Immature natural killer cell (primary cell): Measurements from ENCODE around the gene INMT. TPM values are rescaled to one million over a fixed set of nuclear protein-coding genes. Genes with fewer than 3 reads are reported as not detected.

Source experiments
- DNase-seq, 3 donors: peaks; one replicate each; pipeline ENCODE4 v3.0.0; 2022; ENCODE audit warnings: mixed read lengths in 1 of 3
- H3K27ac Mint-ChIP-seq, 6 donors: one replicate each; pipeline ENCODE4 v1.8.0; 2020; ENCODE audit warnings: mixed read lengths in 6 of 6, mild to moderate bottlenecking in 5 of 6, inconsistent platforms in 4 of 6, moderate library complexity in 3 of 6
- H3K27me3 Mint-ChIP-seq, 3 donors: one replicate each; pipeline ENCODE4 v1.8.0; 2020 to 2021; ENCODE audit warnings: low read depth in 3 of 3, mild to moderate bottlenecking in 3 of 3, mixed read lengths in 3 of 3, moderate library complexity in 3 of 3, inconsistent platforms in 1 of 3
- H3K36me3 Mint-ChIP-seq, 3 donors: one replicate each; pipeline ENCODE4 v1.8.0; 2020; ENCODE audit warnings: mixed read lengths in 3 of 3, inconsistent platforms in 2 of 3, mild to moderate bottlenecking in 2 of 3
- H3K4me1 Mint-ChIP-seq, 2 donors: one replicate each; pipeline ENCODE4 v1.8.0; 2020; ENCODE audit warnings: inconsistent platforms in 2 of 2, mild to moderate bottlenecking in 2 of 2, mixed read lengths in 2 of 2, moderate library complexity in 1 of 2
- H3K4me3 Mint-ChIP-seq, 5 donors: one replicate each; pipeline ENCODE4 v1.8.0; 2020; ENCODE audit warnings: mild to moderate bottlenecking in 5 of 5, mixed read lengths in 5 of 5, inconsistent platforms in 3 of 5, moderate library complexity in 3 of 5
- H3K9me3 Mint-ChIP-seq, 6 donors: one replicate each; pipeline ENCODE4 v1.8.0; 2020; ENCODE audit warnings: mild to moderate bottlenecking in 6 of 6, mixed read lengths in 6 of 6, inconsistent platforms in 4 of 6, moderate library complexity in 3 of 6
- polyA plus RNA-seq, 3 donors: library from polyadenylated mRNA; unstranded; fragments of 300-500 nt; fragmentation: Illumina TruSeq; gene quantifications; one replicate each; pipeline ENCODE4 v1.2.3, GENCODE V29; 2021

Gene INMT
- not detected for polyA plus RNA-seq

DNA sequence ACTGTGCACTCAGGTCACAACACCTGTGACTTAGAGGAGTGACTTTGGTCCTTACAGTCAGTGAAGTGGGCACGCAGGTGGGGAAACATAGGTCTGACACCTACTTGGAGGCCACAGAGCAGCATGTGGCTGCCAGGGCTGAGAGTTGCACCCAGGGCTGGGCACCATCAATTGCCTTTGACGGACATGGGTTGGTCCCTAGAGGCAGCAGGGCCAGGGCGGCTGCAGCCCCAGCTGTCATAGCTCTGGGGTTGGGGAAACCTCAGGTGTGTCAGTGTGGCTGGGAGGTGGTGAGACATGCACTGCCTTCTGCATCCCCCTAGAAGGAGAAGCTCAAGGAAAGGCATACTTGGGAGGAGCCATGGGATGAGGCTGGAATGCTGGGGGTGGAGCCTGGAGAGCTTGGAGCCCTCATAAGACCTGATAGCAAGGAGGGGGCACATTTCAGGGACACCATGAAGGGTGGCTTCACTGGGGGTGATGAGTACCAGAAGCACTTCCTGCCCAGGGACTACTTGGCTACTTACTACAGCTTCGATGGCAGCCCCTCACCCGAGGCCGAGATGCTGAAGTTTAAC is at the start of gene INMT:
Gene INMT, plus strand, starts transcription at position 440 of the 578 bp plus-strand sequence. Its CDS starts 16 bp downstream, at position 456.
- Mint-ChIP-seq H3K27ac (no peak within 1 kb of the TSS), H3K4me3 (no peak within 1 kb of the TSS), H3K9me3 (no peaks in the 10 kb centered on the region), H3K4me1 (no peaks in the 10 kb centered on the region), H3K27me3 (peaks cover 2 to 6% (median 3%) of the 10 kb centered on the region in 3 donors), H3K36me3 (no peaks in the 10 kb centered on the region)
- no peak for DNase-seq

DNA sequence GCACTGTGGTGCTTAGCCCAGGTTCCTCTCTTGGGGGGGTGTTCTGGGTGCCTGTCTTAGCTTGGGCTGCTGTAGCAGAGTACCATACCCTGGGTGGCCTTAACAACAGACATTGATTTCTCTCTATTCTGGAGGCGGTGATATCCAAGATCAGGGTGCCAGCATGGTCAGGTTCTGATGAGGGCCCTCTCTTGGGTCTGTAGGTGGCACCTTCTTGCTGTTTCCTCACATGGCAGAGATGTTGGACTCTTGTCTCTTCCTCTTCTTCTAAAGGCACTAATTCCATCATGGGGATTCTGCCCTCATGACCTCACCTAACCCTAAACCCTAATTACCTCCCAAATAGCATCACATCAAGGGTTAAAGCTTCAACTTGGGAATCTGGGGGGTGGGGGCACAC is 49.7 kb upstream of the INMT start:
- no peak overlapping the region for H3K4me3 Mint-ChIP-seq
- H3K27me3 Mint-ChIP-seq = peaks cover 0 to 5% (median 5%) of the 10 kb centered on the region in 3 donors
- no peaks in the 10 kb centered on the region for H3K9me3 Mint-ChIP-seq
- H3K4me1 Mint-ChIP-seq = no peaks in the 10 kb centered on the region
- H3K36me3 Mint-ChIP-seq = no peaks in the 10 kb centered on the region
- H3K27ac Mint-ChIP-seq = no peak overlapping the region
- DNase-seq = peak in 2 of 3 donors; percentile 17 to 28

DNA sequence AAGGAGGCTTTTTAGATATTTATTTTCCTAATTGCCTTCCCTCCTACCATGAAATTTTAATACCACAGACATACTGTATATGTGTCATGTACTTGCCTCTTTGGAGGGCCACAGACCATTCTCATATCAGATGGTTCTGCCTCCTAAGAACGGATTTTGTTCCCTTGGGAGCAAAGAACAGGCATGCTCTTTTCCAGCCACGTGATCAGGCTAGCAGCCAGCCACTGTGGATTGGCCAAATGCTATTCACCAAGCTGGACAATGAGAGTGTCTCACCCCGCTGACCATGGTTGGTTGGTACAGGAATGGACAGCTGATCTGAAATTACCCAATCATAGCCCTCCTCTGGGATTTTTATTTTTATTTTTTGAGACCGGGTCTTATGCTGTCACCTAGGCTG is 48.2 kb upstream of the INMT start:
- Mint-ChIP-seq H3K27ac (no peak overlapping the region), H3K4me3 (no peak overlapping the region), H3K27me3 (peaks cover 0 to 5% (median 4%) of the 10 kb centered on the region in 3 donors), H3K4me1 (no peaks in the 10 kb centered on the region), H3K9me3 (no peaks in the 10 kb centered on the region), H3K36me3 (no peaks in the 10 kb centered on the region)
- no peak for DNase-seq

DNA sequence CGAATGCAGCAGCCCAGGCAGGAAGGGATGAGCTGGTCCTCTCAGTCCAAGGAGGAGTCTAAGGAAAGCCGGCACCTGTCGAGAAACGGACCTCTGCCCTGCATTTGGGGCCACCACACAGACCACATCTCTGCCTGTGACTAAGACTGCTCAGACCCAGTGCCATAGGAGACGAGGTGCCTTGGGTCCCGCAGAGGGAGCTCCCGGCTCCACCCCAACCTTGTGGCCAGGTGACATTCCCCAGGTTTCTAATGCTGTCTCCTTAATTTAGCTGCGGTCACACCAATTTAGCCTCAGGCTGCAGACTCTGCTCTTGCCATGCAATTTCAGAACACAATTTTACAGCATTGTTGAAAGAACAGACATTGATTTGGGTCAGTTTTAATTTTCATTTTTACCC is 46.9 kb upstream of the INMT start:
- Mint-ChIP-seq H3K9me3 (no peaks in the 10 kb centered on the region), H3K36me3 (no peaks in the 10 kb centered on the region), H3K4me1 (no peaks in the 10 kb centered on the region), H3K27ac (no peak overlapping the region), H3K4me3 (no peak overlapping the region), H3K27me3 (peaks cover 0 to 5% (median 4%) of the 10 kb centered on the region in 3 donors)
- no peak for DNase-seq

DNA sequence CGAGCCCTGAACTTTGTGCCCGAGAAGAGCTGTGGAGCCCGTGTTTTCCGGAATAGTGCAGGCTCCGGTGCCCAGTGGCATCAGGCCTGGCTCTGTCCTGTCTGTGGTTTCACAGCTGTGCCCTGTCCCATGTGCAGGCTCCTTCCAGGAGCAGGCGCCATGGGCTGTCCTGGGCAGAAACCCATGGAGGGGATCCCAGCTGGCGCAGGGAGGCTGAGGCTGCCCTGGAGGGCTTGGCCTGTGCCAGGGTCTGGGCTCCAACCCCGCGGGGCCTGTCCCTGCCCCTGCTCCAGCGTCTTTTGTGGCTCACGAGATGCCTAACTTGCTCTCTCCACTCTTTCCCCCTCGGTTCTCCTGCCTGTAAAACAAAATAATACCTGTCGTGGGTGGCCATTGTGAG is 46.3 kb upstream of the INMT start:
- Mint-ChIP-seq H3K4me1 (no peaks in the 10 kb centered on the region), H3K4me3 (no peak overlapping the region), H3K27ac (no peak overlapping the region), H3K36me3 (no peaks in the 10 kb centered on the region), H3K27me3 (peaks cover 0 to 5% (median 4%) of the 10 kb centered on the region in 3 donors), H3K9me3 (no peaks in the 10 kb centered on the region)
- no peak for DNase-seq

DNA sequence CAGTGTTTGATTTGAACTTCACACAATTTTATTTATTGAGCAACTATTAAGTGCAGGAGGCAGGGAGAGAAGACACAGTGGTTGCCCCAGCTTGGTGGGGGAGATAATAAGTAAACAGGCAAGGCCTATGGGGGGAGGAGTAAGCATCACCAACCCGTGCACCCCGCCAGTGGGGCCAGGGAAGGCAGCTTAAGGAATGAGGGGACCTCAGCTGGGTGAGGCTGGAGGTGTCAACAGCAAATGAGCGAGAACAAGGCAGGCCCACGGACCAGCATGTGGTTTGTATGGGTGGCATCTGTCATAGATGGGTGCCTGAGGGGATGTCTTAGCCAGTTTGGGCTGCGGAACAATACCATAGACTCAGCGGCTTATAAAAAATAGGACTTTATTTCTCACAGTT is 45.6 kb upstream of the INMT start:
- peaks cover 0 to 4% (median 4%) of the 10 kb centered on the region in 3 donors for H3K27me3 Mint-ChIP-seq
- H3K27ac Mint-ChIP-seq = peak overlapping the region in 1 of 6 donors; percentile 7

DNA sequence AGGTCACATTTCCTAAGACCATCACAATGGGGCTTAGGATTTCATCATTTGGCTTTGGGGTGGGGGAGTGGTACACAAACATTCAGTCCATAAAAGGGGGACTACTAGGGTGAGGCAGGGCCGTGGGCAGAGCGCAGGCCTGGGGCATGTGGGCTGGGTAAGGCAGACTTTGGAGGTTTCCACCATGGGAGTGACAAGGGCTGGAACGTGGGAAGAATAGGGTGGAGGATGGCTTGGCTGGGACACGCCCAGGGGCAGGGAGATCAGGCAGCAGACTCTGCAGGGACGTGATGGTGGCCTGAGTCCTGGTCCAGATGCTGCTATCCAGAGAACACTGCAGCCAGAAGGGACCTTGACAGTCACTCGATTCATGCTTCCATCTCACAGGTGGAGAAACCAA is 45.0 kb upstream of the INMT start:
- H3K27me3 Mint-ChIP-seq = peaks cover 0 to 4% (median 0%) of the 10 kb centered on the region in 3 donors
- DNase-seq = no peak
- no peaks in the 10 kb centered on the region for H3K9me3 Mint-ChIP-seq
- no peaks in the 10 kb centered on the region for H3K4me1 Mint-ChIP-seq
- no peak overlapping the region for H3K27ac Mint-ChIP-seq
- no peak overlapping the region for H3K4me3 Mint-ChIP-seq
- no peaks in the 10 kb centered on the region for H3K36me3 Mint-ChIP-seq

More for the DNA sequence above, 45.6 kb upstream of the INMT start:
- no peaks in the 10 kb centered on the region for H3K36me3 Mint-ChIP-seq
- H3K4me1 Mint-ChIP-seq = no peaks in the 10 kb centered on the region
- DNase-seq = no peak
- H3K4me3 Mint-ChIP-seq = no peak overlapping the region
- H3K9me3 Mint-ChIP-seq = no peaks in the 10 kb centered on the region

DNA sequence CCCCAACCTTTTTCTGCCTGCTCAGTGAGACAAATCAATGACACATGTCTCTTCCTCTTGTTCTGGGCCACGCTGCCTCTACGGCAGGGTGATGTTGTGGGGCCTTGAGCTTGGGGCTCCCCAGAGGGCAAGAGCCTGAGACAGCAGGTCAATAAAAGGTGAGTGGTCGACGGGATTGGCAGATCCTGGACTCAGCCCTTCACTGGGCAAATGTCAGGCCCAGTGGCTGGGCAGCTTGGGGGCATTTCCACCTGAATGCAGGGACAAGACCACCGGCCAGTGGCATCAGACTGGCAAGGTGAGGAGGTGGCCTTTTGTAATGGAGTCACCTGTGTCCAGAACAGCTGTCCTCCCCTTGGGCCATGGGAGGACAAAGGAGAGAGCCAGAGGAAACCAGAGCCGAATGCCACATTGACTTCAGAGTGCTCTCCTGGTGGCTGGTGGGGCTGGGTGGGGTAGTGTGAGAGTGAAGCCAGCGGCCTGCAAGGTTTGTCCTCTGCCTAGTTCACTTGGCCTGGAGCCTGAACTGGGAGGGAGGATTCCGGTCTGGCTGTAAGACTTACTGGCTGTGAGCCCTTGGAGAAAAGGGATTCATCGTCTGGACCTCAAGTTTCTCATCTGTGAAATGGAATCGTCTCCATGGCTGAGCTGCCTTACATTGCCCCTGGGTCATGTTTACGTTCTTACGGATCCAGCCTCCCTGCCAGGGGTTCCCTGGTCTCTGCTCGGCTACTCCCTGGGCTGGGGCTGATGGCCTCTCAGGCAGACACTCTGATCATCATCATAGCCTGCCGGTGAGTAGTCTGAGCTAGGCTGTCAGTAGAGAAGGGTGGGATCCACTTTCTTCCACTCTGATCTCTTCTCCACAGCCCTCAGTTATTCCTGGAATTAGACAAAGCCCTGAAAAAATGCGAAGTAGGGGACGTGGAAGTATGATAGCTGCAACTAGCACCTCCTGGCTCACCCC is 44.3 kb upstream of the INMT start:
- no peaks in the 10 kb centered on the region for H3K4me1 Mint-ChIP-seq
- H3K27ac Mint-ChIP-seq = peak overlapping the region in 1 of 6 donors; percentile 26
- H3K4me3 Mint-ChIP-seq = no peak overlapping the region
- no peaks in the 10 kb centered on the region for H3K9me3 Mint-ChIP-seq
- peaks cover 0 to 4% (median 0%) of the 10 kb centered on the region in 3 donors for H3K27me3 Mint-ChIP-seq
- no peaks in the 10 kb centered on the region for H3K36me3 Mint-ChIP-seq
- DNase-seq = no peak

DNA sequence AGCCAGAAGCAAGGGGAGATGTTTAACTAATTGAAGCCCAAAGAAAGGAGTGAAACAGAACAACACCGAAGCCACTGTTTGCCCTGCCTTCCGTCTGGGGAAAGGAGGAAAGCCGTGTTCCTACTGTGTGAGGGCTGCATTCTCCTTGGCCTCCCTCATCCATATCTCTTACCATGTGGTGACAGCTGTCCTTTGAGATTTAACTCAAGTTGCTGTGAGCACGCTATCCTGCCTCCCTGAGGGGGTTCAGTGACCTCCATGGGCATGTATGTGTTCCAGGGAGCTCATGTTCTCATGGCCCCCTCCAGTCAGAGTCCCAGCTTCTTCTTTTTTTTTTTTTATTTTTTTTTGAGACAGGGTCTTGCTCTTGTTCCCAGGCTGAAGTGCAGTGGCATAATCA is 43.5 kb upstream of the INMT start:
- Mint-ChIP-seq H3K27ac (no peak overlapping the region), H3K9me3 (no peaks in the 10 kb centered on the region), H3K4me3 (no peak overlapping the region), H3K4me1 (no peaks in the 10 kb centered on the region), H3K27me3 (peaks cover 0 to 4% (median 1%) of the 10 kb centered on the region in 3 donors), H3K36me3 (no peaks in the 10 kb centered on the region)
- no peak for DNase-seq

DNA sequence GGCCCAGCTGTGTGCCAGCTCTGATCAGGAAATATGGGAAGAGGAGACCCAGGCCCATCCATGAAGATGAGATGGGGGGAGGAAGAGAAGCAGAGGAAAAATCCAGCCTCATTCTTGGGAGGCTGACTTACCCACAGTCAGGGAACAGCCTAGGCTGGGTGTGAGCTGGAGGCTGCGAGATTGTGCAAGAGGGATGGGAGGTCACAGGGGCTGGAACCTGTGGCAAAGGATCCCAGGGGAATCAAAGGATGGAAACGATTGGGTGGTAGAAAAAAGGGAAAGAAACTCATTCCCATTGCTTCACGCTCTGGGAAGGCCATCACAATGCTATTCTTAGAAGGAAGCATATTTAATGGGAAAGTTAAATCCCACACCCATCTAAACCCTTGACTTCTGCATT is 43.0 kb upstream of the INMT start:
- Mint-ChIP-seq H3K36me3 (no peaks in the 10 kb centered on the region), H3K9me3 (no peaks in the 10 kb centered on the region), H3K4me3 (no peak overlapping the region), H3K4me1 (no peaks in the 10 kb centered on the region), H3K27ac (no peak overlapping the region), H3K27me3 (peaks cover 0 to 4% (median 1%) of the 10 kb centered on the region in 3 donors)
- DNase-seq = no peak

DNA sequence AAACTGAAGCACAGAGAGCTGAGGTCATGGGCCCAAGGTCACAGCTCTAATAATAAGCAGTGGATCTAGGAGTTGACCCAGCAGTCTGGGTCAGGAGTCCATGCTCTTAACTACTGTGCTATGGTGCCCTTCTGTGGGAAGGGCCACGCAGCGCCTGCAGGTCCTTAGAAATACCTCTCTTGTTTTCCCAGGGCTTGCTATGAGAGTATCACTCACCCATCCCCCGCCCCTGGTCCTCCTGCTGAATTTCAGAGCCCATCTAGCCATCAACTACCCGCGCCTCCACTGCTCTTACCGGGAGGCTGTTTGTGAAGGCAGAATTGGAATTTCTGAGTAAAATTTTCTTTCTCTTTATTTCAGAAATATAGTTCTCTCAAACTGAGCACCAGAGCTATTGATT is 42.4 kb upstream of the INMT start:
- no peak for DNase-seq
- Mint-ChIP-seq H3K9me3 (no peaks in the 10 kb centered on the region), H3K27me3 (peaks cover 0 to 4% (median 1%) of the 10 kb centered on the region in 3 donors), H3K4me3 (no peak overlapping the region), H3K27ac (no peak overlapping the region), H3K4me1 (no peaks in the 10 kb centered on the region), H3K36me3 (peaks cover 0 to 3% (median 0%) of the 10 kb centered on the region in 3 donors)

DNA sequence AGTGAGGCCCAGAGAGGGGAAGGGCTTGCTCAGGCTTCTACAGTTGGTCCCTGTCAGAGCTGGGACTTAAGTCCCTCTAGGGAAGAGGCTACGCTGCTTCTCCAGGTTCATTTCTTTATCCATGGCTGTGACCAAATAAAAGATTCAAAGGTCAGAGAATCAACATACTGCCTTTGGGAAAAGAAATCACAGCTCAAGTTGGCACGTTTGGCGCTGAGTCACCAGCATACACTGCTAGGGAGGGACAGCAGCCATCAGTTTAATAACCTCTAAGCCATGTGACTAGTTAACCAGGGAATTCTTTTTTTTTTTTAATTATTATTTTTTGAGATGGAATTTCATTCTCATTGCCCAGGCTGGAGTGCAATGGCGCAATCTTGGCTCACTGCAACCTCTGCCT is 41.3 kb upstream of the INMT start:
- Mint-ChIP-seq H3K4me1 (no peaks in the 10 kb centered on the region), H3K36me3 (peaks cover 4% of the 10 kb centered on the region in 3 donors), H3K27me3 (peaks cover 0 to 5% (median 4%) of the 10 kb centered on the region in 3 donors), H3K4me3 (no peak overlapping the region), H3K27ac (no peak overlapping the region), H3K9me3 (no peaks in the 10 kb centered on the region)
- DNase-seq = no peak

DNA sequence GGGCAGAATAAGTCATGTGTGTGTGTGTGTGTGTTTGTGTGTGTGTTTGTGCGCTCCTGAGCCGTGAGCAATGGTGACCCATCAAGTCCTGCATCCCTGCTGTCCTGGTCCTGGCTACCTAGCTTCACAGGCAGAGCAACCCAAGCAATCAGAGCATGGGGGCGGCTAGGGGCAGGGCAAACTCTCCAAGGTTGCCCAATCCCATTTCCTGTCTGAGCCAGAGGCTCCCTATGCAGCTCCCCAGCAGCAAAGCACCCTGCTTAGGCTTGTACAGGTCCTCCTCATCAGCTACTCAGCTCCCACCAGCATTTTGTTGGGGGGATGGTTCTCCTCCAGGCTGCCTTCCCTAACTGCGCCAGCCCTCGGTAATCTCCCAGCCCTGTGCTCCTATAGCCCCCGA is 38.5 kb upstream of the INMT start:
- H3K4me3 Mint-ChIP-seq = no peak overlapping the region
- no peak overlapping the region for H3K27ac Mint-ChIP-seq
- H3K27me3 Mint-ChIP-seq = peaks cover 0 to 5% (median 0%) of the 10 kb centered on the region in 3 donors
- no peak for DNase-seq
- peaks cover 18 to 19% (median 19%) of the 10 kb centered on the region in 3 donors for H3K36me3 Mint-ChIP-seq
- peaks cover 5 to 13% (median 12%) of the 10 kb centered on the region in 6 donors for H3K9me3 Mint-ChIP-seq
- H3K4me1 Mint-ChIP-seq = no peaks in the 10 kb centered on the region

DNA sequence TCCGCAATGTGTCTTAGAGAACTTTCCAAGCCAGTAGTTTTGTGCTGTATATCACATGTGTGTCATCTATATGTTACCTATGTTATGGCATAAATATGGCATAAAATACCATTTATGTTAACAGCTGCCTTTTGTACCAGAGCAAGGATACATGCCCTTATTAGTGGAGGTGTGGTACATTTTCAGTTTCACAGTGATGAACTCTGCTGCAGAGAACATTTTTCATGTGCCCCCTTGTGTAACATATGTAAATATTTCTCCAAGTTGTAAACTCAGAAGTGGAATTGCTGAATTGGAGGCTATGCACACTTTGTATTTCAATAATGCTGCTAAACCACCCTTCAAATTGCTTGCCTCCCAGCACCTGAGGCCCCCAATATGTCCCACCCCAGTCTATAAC is 37.8 kb upstream of the INMT start:
- H3K9me3 Mint-ChIP-seq = peaks cover 8 to 21% (median 17%) of the 10 kb centered on the region in 6 donors
- H3K36me3 Mint-ChIP-seq = peaks cover 23 to 27% (median 26%) of the 10 kb centered on the region in 3 donors
- no peak overlapping the region for H3K4me3 Mint-ChIP-seq
- H3K27ac Mint-ChIP-seq = no peak overlapping the region
- no peaks in the 10 kb centered on the region for H3K4me1 Mint-ChIP-seq
- no peak for DNase-seq
- H3K27me3 Mint-ChIP-seq = peaks cover 0 to 5% (median 0%) of the 10 kb centered on the region in 3 donors
